ENCODE data around the gene CDR2L. TPM values are rescaled to one million over a fixed set of nuclear protein-coding genes. Genes with fewer than 3 reads are reported as not detected.
"Not testable (repeated sequence)": the region's sequence is repeated elsewhere in the genome, so short reads cannot be mapped to it uniquely, and the experiment has no call there.

The CDR2L gene
- polyA plus RNA-seq, 4 donors = 7.4 to 9.7 (median 9.0) TPM

DNA sequence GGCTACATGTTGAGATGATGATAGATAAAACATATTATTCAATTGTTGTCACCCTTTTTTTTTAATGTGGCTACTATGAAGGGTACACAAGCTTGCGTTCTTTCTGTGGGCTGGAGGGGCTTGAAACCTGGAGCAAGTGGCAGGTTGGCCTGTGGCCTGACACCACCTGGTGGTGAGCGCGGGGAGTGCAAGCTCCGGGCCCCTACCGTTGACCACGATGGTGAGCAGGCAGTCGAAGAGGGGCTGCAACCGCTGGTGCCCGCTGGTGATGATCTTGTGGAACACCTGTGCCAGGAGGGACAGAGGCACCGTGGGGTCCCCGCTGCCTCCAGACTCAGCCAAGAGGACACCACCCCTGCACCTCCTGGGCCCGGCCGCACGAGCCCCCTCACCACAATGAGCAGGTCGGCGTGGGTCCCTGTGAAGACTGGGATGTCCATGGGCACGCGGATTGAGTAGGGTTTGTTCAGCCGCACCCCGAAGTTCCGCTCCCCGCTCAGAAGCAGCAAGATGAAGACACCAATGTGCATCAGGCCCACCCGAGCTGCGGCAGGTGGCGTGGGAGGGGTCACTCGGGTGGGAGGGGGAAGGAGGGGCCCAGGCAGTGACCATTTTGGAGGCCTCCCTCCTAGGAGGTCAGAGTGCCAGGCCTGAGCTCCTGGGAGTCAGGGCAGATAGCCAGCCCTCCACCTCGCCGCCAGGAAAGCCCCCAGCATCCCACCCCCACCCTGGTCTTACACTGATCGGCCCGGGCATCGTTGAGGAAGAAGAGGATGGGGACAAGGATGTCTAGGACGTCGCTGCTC is 29.3 kb upstream of the CDR2L start:
- DNase-seq (ENCODE audit: low read depth in 4 of 4, low spot score in 3 of 4) = no peak

DNA sequence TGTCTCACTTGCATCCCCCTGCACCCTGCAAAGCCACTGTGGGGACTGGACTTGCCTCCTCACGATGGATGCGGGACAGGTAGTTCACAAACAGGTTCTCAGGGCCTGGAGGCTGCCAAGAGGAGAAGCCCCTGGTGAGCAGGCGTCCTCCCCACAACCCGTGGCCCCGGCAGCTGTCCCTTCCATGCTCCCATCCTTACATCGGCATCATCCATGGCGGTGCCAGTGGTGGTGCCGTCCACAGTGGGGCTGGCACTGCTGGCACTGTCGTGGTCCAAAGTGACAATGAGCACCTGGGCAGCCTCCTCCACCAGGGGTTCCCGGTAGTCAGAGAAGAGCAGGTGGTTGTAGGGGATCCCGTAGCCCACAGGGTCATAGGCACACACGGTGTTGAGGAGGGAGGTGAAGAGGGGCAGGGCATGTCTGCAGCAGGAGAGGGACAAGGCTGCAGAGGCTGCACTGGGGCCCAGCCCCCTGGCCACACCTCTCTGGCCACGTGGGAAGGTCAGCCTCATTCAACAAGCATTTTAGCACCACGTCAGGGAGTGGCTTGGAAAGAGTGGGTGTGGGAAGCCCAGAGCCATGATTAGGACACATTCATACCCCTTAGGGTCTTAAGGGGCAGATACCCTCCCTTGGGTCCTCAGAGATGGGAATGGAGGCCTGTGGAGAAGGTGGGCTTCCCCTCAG is 27.5 kb upstream of the CDR2L start:
- no peak for DNase-seq (ENCODE audit: low read depth in 4 of 4, low spot score in 3 of 4)

DNA sequence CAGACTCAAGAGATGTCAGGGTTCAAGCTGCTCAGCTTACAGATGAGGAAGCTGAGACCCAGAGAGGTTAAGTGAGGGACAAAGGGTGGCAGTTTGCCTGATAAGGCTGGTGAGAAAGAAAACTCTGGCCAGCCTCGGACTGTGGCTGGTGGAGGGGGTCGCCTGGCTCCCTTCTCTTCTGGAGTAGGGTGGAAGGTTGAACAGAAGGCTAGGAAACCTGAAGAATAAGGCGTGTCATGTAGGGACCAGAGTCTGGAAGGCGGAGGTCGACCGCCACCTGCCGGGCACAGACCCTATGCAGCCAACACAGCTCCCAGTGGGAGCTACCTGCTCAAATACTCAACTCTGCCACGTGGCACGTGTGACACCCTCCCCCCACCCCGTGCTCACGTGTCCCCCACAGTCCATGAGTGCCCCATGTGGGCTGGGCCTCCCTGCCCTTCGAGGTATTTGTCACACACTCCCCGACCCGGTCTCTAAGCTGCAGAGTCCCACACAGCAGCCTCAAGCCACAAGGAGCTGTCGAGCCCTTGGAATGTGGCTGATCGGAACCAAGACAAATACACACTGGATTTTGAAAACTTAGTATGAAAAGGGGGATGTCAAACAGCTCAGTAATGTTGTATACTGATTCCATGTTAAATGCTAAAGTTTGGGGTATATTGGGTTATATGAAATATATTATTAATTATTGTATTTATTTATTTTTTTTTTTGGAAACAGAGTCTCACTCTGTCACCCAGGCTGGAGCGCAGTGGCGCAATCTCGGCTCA is 26.7 kb upstream of the CDR2L start:
- DNase-seq (ENCODE audit: low read depth in 4 of 4, low spot score in 3 of 4) = no peak

DNA sequence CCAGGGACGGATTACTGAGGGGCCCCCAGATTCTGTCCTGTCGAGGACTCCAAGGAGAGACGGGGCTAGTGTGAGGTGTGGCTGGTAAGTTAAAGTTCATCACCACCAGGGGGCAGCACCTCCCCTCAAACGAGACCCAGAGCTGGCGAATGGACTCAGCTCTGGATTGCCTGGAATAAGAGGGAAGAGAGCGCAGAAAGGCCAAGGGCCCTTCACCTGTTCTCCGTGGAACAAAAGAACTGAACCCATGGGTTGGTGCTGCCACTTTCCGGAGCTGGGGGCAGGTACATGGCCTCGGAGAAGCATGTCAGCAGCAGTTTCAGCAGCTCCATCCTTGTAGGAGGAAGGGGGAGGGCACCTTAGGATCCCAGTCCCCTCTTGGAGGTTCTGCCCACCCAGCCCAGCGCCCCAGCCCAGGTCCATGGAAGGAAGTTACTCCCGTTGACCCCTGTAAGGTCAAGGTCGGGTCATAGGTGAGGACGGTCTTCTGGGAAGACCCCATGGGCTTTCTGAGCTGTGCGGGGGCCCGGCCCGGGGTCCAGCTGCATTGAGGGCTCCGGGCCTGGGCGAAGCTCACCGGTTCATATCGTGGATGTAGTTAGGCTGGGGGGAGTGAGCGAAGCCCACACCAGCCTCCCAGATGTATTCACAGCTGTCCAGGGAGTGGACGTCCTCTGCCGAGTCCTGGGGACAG is 25.6 kb upstream of the CDR2L start:
- DNase-seq (ENCODE audit: low read depth in 4 of 4, low spot score in 3 of 4) = peak in 3 of 4 donors; percentile 70 to 77 (median 72)

DNA sequence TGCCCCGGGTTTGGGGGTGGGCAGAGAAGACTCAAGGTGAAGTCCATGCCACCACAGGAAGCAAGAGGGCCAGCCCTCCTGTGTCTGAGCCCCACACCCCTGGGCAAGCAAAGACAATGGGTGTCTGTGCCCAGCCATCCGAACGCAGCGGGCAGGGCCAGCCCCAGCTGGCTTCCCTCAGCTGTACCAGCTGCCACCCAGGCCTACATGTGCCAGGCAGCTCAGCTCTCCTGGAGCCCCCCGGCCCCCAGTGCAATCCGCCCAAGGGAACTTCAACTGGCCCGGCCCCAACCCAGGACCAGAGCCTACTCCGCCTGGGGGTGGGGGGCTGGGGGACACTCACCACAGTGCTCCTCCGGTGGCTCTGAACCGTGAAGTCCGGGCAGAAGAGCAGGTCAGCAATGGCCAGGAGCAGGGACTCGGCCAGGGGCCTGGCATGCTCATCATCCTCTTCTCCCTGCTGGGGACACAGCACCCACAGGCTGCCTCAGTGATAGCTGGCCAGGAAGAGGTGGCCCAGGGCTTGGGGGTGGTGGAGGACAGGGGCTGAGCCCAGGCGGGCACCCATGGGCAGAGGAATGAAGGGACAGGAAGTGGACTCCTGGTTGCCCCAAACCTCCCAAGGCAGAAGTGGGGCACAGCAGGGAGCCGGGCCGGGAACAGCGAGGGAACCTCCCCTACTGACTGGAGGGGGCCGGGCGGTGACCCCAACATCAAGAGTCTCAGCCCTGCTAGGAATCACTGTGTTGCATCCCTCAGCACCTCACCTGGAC is 24.6 kb upstream of the CDR2L start:
- no peak for DNase-seq (ENCODE audit: low read depth in 4 of 4, low spot score in 3 of 4)

DNA sequence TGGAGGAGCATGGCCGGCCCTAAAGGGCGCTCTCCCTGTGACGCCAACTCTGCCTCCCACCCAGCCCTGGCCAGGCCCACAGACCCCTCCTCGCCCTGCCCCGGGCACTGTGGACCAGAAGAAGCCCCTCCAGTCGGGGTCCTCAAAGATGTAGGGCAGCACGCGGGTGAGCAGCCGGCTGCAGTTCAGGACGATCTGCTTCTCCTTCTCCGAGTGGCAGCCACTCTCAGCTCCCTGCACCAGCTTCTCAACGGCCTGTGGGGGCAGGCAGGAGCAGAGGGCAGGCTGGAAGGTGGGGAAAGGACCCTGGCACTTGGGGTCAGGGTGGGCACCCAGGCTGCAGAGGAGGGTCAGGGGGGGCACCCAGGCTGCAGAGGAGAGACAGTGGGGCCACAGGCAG is 23.8 kb upstream of the CDR2L start:
- no peak for DNase-seq (ENCODE audit: low read depth in 4 of 4, low spot score in 3 of 4)

DNA sequence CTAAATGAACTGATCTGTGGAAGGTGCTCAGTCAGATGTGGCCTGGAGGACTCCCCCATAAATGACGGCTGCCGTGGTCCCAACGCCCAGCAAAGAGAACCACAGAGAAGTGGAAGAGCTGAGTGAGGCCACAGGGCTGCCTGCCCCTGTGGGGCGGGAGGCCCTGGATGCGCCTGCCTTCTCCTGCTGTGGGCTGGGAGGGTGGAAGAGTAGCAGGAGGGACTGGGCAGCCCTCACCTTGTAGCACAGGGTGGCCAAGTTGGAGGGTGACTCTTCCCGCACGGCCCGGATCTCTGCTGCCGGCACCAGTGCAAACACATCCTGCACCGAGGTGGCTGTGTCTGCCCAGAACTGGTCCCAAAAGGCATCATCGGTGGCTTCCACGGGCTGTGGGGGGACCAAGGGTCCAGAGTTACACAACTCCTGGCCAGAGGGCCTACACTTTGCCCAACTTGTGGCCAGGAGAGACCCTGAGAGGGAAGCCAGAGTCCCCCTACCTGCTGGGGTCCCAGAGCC is 23.1 kb upstream of the CDR2L start:
- DNase-seq (ENCODE audit: low read depth in 4 of 4, low spot score in 3 of 4) = no peak

DNA sequence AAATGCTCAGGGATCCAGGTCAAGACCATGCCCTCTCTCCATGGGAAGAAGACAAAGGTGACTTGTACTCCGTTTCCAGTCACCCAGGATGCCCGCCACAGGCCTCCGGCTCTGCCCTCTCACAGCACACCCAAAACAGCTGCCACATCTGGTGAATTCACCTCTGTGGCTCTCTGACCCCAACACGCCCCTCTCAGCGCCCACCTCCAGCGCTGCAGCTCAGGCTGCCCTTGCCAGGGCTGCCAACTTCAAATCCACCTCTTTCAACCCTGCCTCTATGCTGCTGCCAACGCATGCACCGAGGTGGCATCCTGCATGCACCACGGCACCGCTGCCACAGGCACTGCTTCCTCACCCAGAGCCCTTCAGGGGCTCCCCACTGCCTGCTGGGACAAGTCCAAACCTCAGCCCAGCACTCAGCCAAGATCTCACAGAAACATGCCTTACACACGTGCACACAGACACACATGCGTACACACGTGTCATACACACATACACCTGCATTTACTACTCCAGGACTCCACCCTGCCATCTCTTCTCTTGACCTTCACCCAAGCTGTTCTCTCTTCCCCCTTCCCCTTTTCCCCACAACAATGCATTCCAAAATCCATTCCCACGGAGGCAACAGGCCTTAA is 22.3 kb upstream of the CDR2L start:
- DNase-seq (ENCODE audit: low read depth in 4 of 4, low spot score in 3 of 4) = no peak

DNA sequence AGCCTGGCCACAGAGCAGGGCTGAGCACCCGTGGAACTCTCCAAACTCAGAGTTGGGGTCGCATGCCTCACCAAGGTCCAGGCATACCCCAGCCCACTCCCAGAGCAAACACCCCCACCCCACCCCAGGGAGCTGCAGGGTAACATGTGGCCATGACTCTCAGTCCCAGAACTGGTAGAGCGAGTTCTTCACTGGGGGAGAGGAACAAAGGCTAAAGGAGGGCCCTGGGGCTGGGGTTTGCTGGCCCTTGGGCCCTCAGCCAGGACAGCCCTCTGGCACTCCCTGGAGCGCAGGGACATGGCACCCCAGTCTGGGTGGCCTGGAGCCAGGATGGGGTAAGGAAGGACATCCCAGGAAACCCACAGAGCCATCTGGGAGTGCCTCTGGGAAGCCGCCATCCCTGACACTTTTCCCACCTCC is 19.1 kb upstream of the CDR2L start:
- no peak for DNase-seq (ENCODE audit: low read depth in 4 of 4, low spot score in 3 of 4)

DNA sequence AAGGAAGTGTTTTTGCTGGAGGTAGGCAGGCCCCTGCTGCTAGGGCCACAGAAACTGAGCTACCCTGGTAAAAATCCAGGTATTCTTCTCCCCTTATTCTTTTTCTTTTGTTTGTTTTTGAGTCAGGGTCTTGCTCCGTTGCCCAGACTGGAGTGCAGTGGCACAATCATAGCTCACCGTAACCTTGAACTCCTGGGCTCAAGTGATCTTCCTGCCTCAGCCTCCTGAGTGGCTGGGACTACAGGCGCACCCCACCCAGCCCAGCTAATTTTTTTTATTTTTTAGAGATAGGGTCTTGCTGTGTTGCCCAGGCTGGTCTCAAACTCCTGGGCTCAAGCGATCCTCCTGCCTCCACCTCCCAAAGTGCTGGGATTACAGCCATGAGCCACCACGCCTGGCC is 17.9 kb upstream of the CDR2L start:
- not testable (repeated sequence) for DNase-seq (ENCODE audit: low read depth in 4 of 4, low spot score in 3 of 4)

DNA sequence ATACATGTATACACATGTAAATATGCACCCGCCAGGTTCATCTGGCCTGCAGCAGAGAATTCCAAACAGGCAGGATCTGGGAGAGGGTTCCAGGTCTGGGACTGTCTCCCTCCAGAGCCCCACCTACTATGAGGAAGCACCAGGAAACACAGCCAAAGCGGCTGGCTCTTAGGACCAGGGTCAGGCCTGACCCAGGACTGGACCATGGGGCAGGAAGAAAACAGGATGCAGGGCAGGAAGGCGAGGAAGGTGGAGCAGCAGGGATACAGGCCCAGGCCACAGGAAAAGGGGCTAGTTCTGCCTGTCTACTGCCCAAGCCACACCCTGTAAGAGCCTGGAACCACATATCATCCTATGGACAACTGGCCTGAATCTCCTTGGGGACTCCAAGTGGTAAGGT is 17.0 kb upstream of the CDR2L start:
- DNase-seq (ENCODE audit: low read depth in 4 of 4, low spot score in 3 of 4) = no peak

DNA sequence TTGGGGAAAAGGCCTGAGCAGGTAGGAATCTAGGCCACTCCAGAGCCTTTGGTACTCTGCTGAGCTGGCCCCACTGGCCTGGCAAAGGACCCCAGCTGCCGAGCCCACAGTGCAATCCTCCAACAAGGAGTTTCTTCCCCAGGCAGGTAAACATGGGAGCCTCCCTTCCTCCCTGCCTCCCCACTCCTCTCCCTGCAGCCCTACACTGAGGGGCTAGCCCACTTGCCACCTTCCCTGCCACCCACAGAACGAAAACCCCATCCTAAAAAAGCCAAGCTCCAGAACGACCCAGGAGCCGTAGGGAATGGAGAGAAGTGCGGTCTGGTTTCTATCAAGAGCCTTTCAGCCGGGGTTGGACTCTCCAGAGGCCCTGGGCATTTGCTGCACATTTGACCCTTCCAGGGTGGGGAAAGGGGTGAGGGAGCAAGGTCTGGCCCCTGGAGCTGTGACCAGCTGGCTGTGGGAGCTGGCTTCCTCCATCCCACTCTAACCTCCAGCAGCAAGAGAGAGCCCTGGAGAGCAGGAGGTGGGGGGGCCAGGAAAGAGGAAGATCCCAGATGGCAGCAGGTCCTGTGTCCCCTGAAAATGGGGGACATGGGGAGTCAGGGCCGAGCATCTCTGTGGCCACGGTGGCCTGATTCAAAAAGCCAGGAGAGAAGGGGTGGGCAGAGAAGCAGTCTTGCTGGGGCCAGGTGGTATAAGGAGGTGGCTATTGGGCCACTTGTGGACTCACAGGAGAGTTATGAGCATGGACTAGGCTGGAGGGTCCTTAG is 16.2 kb upstream of the CDR2L start:
- no peak for DNase-seq (ENCODE audit: low read depth in 4 of 4, low spot score in 3 of 4)

DNA sequence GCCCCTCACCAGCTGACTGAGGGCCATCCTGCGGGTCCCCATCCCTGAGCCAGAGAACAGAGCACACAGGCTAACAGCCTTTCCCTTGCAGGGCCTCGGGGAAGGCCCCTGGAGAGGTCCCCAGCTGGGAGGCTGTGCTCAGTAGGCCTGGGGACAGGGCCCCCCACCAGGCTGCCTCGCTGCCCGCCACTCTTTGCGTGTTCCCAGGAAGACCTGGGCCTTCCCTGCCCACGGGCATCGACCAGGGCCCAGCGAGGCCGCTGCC is 15.7 kb upstream of the CDR2L start:
- DNase-seq (ENCODE audit: low read depth in 4 of 4, low spot score in 3 of 4) = no peak

DNA sequence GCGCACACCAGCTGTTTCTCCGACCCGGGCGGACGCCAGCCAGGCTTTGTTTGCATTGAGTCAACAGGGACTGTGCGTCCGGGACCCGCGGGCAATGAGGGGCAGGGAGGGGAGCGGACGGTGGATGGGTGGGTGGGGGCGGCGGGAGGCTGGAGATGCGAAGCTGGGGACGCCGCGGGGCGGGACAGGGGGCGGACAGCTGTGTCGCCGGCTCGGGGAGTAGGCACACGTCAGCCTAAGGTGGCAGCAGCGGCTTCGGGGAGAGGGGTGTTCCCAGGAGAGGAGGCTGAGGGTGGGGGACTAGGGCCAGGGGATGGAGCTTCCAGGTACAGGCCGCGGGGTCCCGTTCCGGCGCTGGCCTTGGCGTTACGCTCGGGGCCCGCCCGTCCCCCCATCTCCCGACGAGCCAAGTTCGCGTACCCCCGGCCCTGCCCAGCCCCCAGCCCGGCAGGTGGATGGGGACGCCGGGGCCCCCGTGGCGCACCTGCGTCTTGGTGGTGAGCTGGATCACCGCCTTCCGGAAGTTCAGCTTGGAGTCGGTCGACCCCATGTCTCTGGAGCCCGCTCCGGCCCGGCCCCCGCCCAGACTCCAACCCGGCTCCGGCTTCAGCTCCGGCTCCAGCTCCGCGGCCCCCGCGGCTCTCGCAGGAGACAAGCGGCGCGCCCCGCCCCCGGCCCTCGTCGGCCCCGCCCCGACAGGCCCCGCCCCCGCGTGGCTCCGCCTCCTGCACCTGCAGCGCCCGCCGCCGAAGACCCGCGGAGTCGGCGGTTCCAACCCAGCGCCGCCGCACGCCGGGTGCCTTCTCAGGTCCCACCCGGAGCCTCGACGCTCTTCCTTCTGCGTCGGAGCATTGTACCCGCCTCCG is 15.1 kb upstream of the CDR2L start, which contains the start of gene HID1:
Gene HID1, minus strand, starts transcription at position 653 of the 866 bp plus-strand sequence. Its CDS starts 103 bp downstream, at position 550.
- DNase-seq (ENCODE audit: low read depth in 4 of 4, low spot score in 3 of 4) = no peak

DNA sequence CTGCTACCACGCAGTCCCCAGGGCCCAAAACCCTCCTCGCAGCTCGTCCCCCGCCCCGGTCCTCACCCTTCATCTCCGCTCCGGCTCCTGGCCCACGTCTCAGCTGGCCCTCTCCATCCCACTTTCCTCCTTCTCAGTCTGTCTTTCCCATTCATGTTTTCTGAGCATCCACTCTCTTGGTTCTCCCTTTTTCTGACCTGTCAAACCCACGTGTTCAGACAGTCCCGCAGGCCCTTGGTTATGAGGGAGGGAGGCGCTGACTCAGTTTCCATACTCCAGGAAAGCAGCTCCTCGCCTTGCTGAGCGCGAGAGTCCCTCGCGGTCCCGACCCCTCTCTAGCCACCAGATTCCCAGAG is 14.5 kb upstream of the CDR2L start:
- DNase-seq (ENCODE audit: low read depth in 4 of 4, low spot score in 3 of 4) = no peak

DNA sequence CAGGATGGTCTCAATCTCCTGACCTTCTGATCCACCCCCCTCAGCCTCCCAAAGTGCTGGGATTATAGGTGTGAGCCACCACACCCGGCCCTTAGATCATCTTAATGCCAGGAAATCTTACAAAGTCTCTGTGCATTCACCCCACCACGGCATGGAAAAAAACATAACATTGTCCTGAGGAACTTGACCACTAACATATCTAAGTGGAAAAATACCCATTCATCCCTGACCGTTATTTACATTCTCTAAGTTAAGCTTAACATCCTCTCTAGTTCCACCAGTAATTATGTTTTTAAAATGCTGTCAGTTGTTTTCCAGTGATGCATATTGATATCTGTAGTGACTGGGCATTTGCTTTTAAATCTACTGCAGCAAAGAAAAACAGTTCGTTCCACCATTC is 11.5 kb upstream of the CDR2L start:
- no peak for DNase-seq (ENCODE audit: low read depth in 4 of 4, low spot score in 3 of 4)

DNA sequence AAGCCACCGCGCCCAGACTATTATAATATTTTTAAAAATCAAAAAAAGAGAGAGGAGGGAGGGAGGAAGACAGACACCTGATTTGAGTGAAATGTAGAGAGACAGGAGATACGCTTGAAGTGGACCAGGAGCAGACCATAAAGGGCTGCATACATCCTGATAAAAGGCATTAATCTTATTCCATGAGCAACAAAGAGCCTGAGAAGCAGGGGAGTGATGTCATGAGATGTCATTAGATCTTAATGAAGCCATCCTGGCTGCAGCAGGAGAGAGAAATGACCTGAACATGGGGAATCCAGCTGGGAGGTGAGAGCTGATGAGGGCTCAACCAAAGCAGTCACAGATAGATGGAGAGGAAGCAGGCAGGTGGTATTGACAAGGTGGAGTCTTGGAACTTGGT is 9.6 kb upstream of the CDR2L start:
- no peak for DNase-seq (ENCODE audit: low read depth in 4 of 4, low spot score in 3 of 4)

DNA sequence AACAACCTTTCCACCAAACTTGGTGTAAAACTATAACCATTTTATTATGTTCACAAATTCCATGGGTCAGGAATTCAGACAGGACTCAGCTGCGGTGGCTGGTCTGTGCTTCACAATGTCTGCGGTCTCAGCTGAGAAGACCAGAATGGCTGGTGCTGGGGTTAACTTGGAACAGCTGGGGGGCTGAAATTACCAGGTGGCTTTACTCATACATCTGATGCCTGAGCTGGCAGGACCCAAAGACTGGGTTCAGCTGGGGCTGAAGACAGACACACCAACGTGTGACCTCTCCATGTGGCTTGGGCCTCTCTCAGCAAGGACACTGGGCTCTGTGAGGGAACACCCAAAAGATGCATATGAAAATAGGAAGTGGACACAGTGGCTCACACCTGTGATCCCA is 9.2 kb upstream of the CDR2L start:
- DNase-seq (ENCODE audit: low read depth in 4 of 4, low spot score in 3 of 4) = no peak
